ENCODE data around the gene NPIPB2. TPM values are rescaled to one million over a fixed set of nuclear protein-coding genes. Genes with fewer than 3 reads are reported as not detected.
A peak's percentile ranks its signal among the peaks of the same experiment; 100 is the strongest.

NPIPB2 gene
- total and polyA plus RNA-seq, 2 of the 13 experiments (the other 11 are each of a cell fraction or from before 2014, with no cell fraction given) = 1.8 to 4.1 TPM

GRCh38 chr16:11916524-11917285 lies 25.1 kb downstream of the NPIPB2 start (continued):
- peak in 1 of 2 experiments; percentile 70; a peak in 2 of 4 replicates for TF ChIP-seq REST (IDR thresholded peaks at IDR 0.05; ENCODE audit: borderline replicate concordance in 1 of 2, low read depth in 1 of 2, low read length in 2 of 2)
- TF ChIP-seq ZFP37 (CRISPR knock-in tag; IDR thresholded peaks at IDR 0.05; ENCODE audit: borderline replicate concordance) = no peak
- TF ChIP-seq DPF2 (CRISPR knock-in tag; IDR thresholded peaks at IDR 0.05; ENCODE audit: borderline replicate concordance, low read depth) = no peak
- TF ChIP-seq KLF16 (CRISPR knock-in tag; IDR thresholded peaks at IDR 0.05) = no peak
- TF ChIP-seq ZNF616 (CRISPR knock-in tag; IDR thresholded peaks at IDR 0.05; ENCODE audit: low read depth) = no peak
- no peak for TF ChIP-seq ATF5 (CRISPR knock-in tag; IDR thresholded peaks at IDR 0.05; ENCODE audit: low read depth)
- TF ChIP-seq ZNF883 (CRISPR knock-in tag; IDR thresholded peaks at IDR 0.05; ENCODE audit: not compliant biosample characterization) = no peak
- TF ChIP-seq MTF1 (CRISPR knock-in tag; IDR thresholded peaks at IDR 0.05) = no peak
- peak; percentile 65 for TF ChIP-seq POLR2AphosphoS5 (IDR thresholded peaks at IDR 0.05; ENCODE audit: low read depth, low read length)
- TF ChIP-seq ZFP91 (CRISPR knock-in tag; IDR thresholded peaks at IDR 0.05; ENCODE audit: borderline replicate concordance) = no peak
- TF ChIP-seq MXI1 (IDR thresholded peaks at IDR 0.05; ENCODE audit: borderline replicate concordance, low read depth, low read length) = peak; percentile 54; the same call in 1 of the 3 replicates
- TF ChIP-seq ZUFSP (CRISPR knock-in tag; IDR thresholded peaks at IDR 0.05; ENCODE audit: borderline replicate concordance) = no peak
- TF ChIP-seq SMARCE1 (IDR thresholded peaks at IDR 0.05; ENCODE audit: borderline replicate concordance) = no peak
- TF ChIP-seq DMAP1 (CRISPR knock-in tag; IDR thresholded peaks at IDR 0.05) = no peak
- TF ChIP-seq ZFAT (CRISPR knock-in tag; conservative IDR thresholded peaks at IDR 0.05) = no peak
- no peak for TF ChIP-seq RBAK (CRISPR knock-in tag; IDR thresholded peaks at IDR 0.05)
- no peak for TF ChIP-seq TOE1 (CRISPR knock-in tag; IDR thresholded peaks at IDR 0.05)
- TF ChIP-seq RELA (CRISPR knock-in tag; IDR thresholded peaks at IDR 0.05) = no peak
- no peak for TF ChIP-seq ARID2 (CRISPR knock-in tag; IDR thresholded peaks at IDR 0.05; ENCODE audit: borderline replicate concordance)
- TF ChIP-seq TFAP4 (IDR thresholded peaks at IDR 0.05; ENCODE audit: borderline replicate concordance, low read depth) = no peak
- no peak for TF ChIP-seq SRSF1 (optimal IDR thresholded peaks at IDR 0.05; ENCODE audit: low read depth, low read length)
